K562 (cell line): Measurements from ENCODE around the gene CTIF. TPM values are rescaled to one million over a fixed set of nuclear protein-coding genes. Genes with fewer than 3 reads are reported as not detected.

Experiments used
- ATAC-seq: fragments of 200-7000 bp; cut with Tn5 transposase; 3 replicates; pipeline ENCODE4 v1.9.1; 2020; ENCODE audit warnings: moderate library complexity
- BruUV-seq: library from RNA; stranded (reverse); fragments of 400-500 nt; replicated peaks from 2 replicates; lab custom pipeline; 2021; lab: Mats Ljungman, UMichigan
- CTCF ChIA-PET: fragments of 300-600 bp; formaldehyde crosslinking; extraction: SDS; loops from one replicate; lab custom pipeline; 2021; ENCODE audit warnings: low intra/inter-chr PET ratio; lab: Yijun Ruan, JAX
- POLR2A ChIA-PET: fragments of 300-600, 350-650 bp; sonication (Branson Sonifier 250); formaldehyde crosslinking; extraction: SDS; loops from one replicate; lab custom pipeline; 2021; ENCODE audit warnings: antibody characterized with exemption, inconsistent platforms; lab: Yijun Ruan, JAX
- DNase-seq, 4 experiments: peaks; one replicate each; pipeline versions ENCODE4 v3.0.0 to v3.0.0-alpha.2; 2011 to 2018; ENCODE audit warnings: low spot score in 3 of 4, mixed read lengths in 3 of 4; ENCODE audit errors: extremely low read depth in 1 of 4
- FAIRE-seq: peaks from 2 replicates; lab custom pipeline; 2011; peaks lifted over from hg19 to GRCh38; lab: Jason Lieb, UNC
- H2AFZ ChIP-seq: 2 replicates; pipeline ENCODE4 v1.6.0; 2011; ENCODE audit warnings: low read depth, low read length, control low read depth, inconsistent platforms
- H3K27ac ChIP-seq: fragments of 200-600 bp; 3 replicates; pipeline ENCODE4 v1.8.0; 2011; ENCODE audit warnings: low read depth, mild to moderate bottlenecking, control low read depth, inconsistent platforms, low read length, moderate library complexity, mixed read lengths; ENCODE audit errors: extremely low read depth
- H3K27me3 ChIP-seq, 2 experiments: fragments of 300-600 bp in 1 of 2; 2 replicates in 1 of 2; 3 replicates in 1 of 2; pipeline versions ENCODE4 v1.6.0 to v1.8.0; 2011; ENCODE audit warnings: inconsistent platforms in 2 of 2, low read length in 2 of 2, mild to moderate bottlenecking in 1 of 2, mixed read lengths in 1 of 2, moderate library complexity in 1 of 2; ENCODE audit not compliant: control insufficient read depth in 2 of 2, insufficient read depth in 2 of 2
- H3K36me3 ChIP-seq: fragments of 300-600 bp; 3 replicates; pipeline ENCODE4 v1.8.0; 2011; ENCODE audit warnings: mild to moderate bottlenecking, low read length, inconsistent platforms; ENCODE audit not compliant: control insufficient read depth, insufficient read depth
- H3K4me1 ChIP-seq, 2 experiments: fragments of 200-600 bp in 1 of 2; replicated peaks in 1 of 2; 2 replicates in 1 of 2; 3 replicates in 1 of 2; pipeline versions ENCODE4 v1.5.1 to v1.8.0; 2011; ENCODE audit warnings: inconsistent platforms in 2 of 2, low read length in 2 of 2, mild to moderate bottlenecking in 1 of 2, mixed read lengths in 1 of 2, moderate library complexity in 1 of 2; ENCODE audit not compliant: control insufficient read depth in 2 of 2, insufficient read depth in 2 of 2
- H3K4me2 ChIP-seq: 2 replicates; pipeline ENCODE4 v1.6.1; 2011; ENCODE audit warnings: low read length, control low read depth, inconsistent platforms, mixed read lengths; ENCODE audit not compliant: insufficient read depth
- H3K4me3 ChIP-seq: fragments of 200-600 bp; sonication (generic), shearing (Covaris generic); 2 replicates; pipeline ENCODE4 v1.5.1; 2016; ENCODE audit warnings: control low read depth, inconsistent platforms
- H3K79me2 ChIP-seq: fragments of 200-600 bp; 3 replicates; pipeline ENCODE4 v1.8.0; 2011; ENCODE audit warnings: low read length, inconsistent platforms; ENCODE audit not compliant: control insufficient read depth, insufficient read depth
- H3K9ac ChIP-seq, 2 experiments: 2 replicates each; pipeline versions ENCODE4 v1.6.0 to v1.6.1; 2011; ENCODE audit warnings: low read depth in 2 of 2, low read length in 2 of 2, control low read depth in 1 of 2, inconsistent platforms in 1 of 2, mild to moderate bottlenecking in 1 of 2, mixed read lengths in 1 of 2; ENCODE audit not compliant: insufficient read depth in 1 of 2
- H3K9me1 ChIP-seq: one replicate; pipeline ENCODE4 v1.6.0; 2011; ENCODE audit warnings: inconsistent platforms, mild to moderate bottlenecking, low read length, moderate library complexity; ENCODE audit not compliant: control insufficient read depth, insufficient read depth
- H3K9me3 ChIP-seq: replicated peaks from 2 replicates; pipeline ENCODE4 v1.5.1; 2011; ENCODE audit warnings: low read depth, low read length, inconsistent platforms; ENCODE audit not compliant: control insufficient read depth, insufficient read depth
- H4K20me1 ChIP-seq: replicated peaks from 2 replicates; pipeline ENCODE4 v1.6.1; 2011; ENCODE audit warnings: low read length, inconsistent platforms, mixed read lengths; ENCODE audit not compliant: control insufficient read depth, insufficient read depth
- ATF1 ChIP-seq, 2 experiments: fragments of 450-650 bp in 1 of 2; IDR thresholded peaks; 2 replicates each; pipeline ENCODE4 v1.6.1; 2016; ENCODE audit warnings: missing compliant biosample characterization in 1 of 2, missing genetic modification characterization in 1 of 2
- BCL6 ChIP-seq: fragments of 250-450 bp; sonication (Bioruptor Pico); IDR thresholded peaks from 2 replicates; pipeline ENCODE4 v1.4.0; 2020
- CBFA2T2 ChIP-seq: fragments of 450-650 bp; conservative IDR thresholded peaks from 2 replicates; pipeline ENCODE4 v1.6.1; 2017; ENCODE audit warnings: mild to moderate bottlenecking
- CXXC5 ChIP-seq: fragments of 250-450 bp; sonication (Bioruptor Pico); IDR thresholded peaks from 2 replicates; pipeline ENCODE4 v1.8.0; 2022; ENCODE audit warnings: inconsistent platforms, mild to moderate bottlenecking, moderate library complexity
- JUNB ChIP-seq: fragments of 450-650 bp; formaldehyde crosslinking; conservative IDR thresholded peaks from 2 replicates; pipeline ENCODE4 v1.4.0; 2020; ENCODE audit warnings: mild to moderate bottlenecking
- KDM4B ChIP-seq, 2 experiments: fragments of 450-650 bp in 1 of 2; sonication (generic) in 1 of 2; IDR thresholded peaks; 2 replicates each; pipeline ENCODE4 v1.6.1; 2016 to 2017; ENCODE audit warnings: borderline replicate concordance in 2 of 2, antibody characterized with exemption in 1 of 2, low read depth in 1 of 2, mild to moderate bottlenecking in 1 of 2
- MCM7 ChIP-seq, 2 experiments: fragments of 450-650 bp; IDR thresholded peaks; 2 replicates each; pipeline ENCODE4 v1.6.1; 2016 to 2018
- SMARCE1 ChIP-seq: fragments of 450-650 bp; IDR thresholded peaks from 2 replicates; pipeline ENCODE4 v1.7.1; 2016; ENCODE audit warnings: mild to moderate bottlenecking
- ZNF316 ChIP-seq: fragments of 450-650 bp; IDR thresholded peaks from 2 replicates; pipeline ENCODE4 v1.6.1; 2016
- ZNF589 ChIP-seq: fragments of 200-800 bp; sonication (Bioruptor generic); IDR thresholded peaks from 2 replicates; pipeline ENCODE4 v1.6.1; 2016; ENCODE audit warnings: low read depth, missing genetic modification characterization, missing compliant biosample characterization
- WGBS: fragments of 100-300 bp; shearing (Covaris generic); methylation state at CpG from one replicate; pipeline ENCODE4 v1.1.6; 2016; ENCODE audit warnings: low coverage, mixed read lengths; ENCODE audit not compliant: insufficient coverage; ENCODE audit errors: missing lambda C conversion rate; 5-methylcytosine and 5-hydroxymethylcytosine counted together
- in situ Hi-C: fragments of 300-500 bp; cut with MboI; formaldehyde crosslinking; loops from 4 replicates; pipeline ENCODE4 v1.15.0; 2018; ENCODE audit warnings: inconsistent platforms, mixed read lengths
- intact Hi-C: fragments of 100-400 bp; cut with micrococcal nuclease; formaldehyde crosslinking; loops from 2 replicates; pipeline ENCODE4 v1.14.2; 2022
- polyA plus RNA-seq, 8 experiments: library from polyadenylated mRNA; depleted of rRNA in 4 of 8; stranded (reverse) in 5 of 8; unstranded in 3 of 8; fragments of >200 nt; fragmentation: Nextera tagmentation in 2 of 8; fragmentation: Illumina TruSeq in 1 of 8; extraction: Ambion mirVana in 2 of 8; extraction: Trizol in 1 of 8; gene quantifications; 2 replicates each; pipeline versions ENCODE4 v1.2.1 to v1.2.3, GENCODE V29; 2011 to 2014; ENCODE audit warnings: inconsistent platforms in 1 of 8, missing spikeins in 1 of 8
- total RNA-seq, 7 experiments: library from RNA; depleted of rRNA in 6 of 7; stranded (reverse); fragments of >200 nt in 6 of 7; fragmentation: Illumina TruSeq in 2 of 7; extraction: Trizol in 2 of 7; gene quantifications; 2 replicates each; pipeline versions ENCODE4 v1.2.1 to v1.2.3, GENCODE V29; 2011 to 2021; ENCODE audit warnings: low replicate concordance in 1 of 7
- TF ChIP-seq, protein P1 (sequence below): fragments of 200-800 bp; sonication (Bioruptor generic); IDR thresholded peaks from 2 replicates; pipeline ENCODE4 v1.6.1; 2017; ENCODE audit warnings: missing genetic modification characterization, missing compliant biosample characterization
- TF ChIP-seq, protein P2 (sequence below): conservative IDR thresholded peaks from 2 replicates; pipeline ENCODE4 v1.6.1; 2011; ENCODE audit warnings: low read depth, mild to moderate bottlenecking, low read length; ENCODE audit not compliant: control insufficient read depth
- TF ChIP-seq, protein P3 (sequence below): fragments of 450-650 bp; conservative IDR thresholded peaks from 2 replicates; pipeline ENCODE4 v1.6.1; 2016; ENCODE audit warnings: missing genetic modification characterization, low read depth, mild to moderate bottlenecking, missing compliant biosample characterization, moderate library complexity
- TF ChIP-seq, protein P4 (sequence below): fragments of 250-450 bp; sonication (Bioruptor Pico); IDR thresholded peaks from 2 replicates; pipeline ENCODE4 v1.5.0; 2021
- TF ChIP-seq, protein P5 (sequence below): sonication (generic); formaldehyde crosslinking; IDR thresholded peaks from 2 replicates; pipeline ENCODE4 v1.9.0; 2022; ENCODE audit warnings: mild to moderate bottlenecking, missing genetic modification reagents
- TF ChIP-seq, protein P6 (sequence below): sonication (generic); formaldehyde crosslinking; IDR thresholded peaks from 2 replicates; pipeline ENCODE4 v1.4.0; 2020; ENCODE audit warnings: mild to moderate bottlenecking, missing genetic modification reagents

CTIF gene
- total and polyA plus RNA-seq, 9 of the 15 experiments (the other 6 are each of a cell fraction or from before 2014, with no cell fraction given): 0.17 to 11.5 (median 2.2) TPM

DNA sequence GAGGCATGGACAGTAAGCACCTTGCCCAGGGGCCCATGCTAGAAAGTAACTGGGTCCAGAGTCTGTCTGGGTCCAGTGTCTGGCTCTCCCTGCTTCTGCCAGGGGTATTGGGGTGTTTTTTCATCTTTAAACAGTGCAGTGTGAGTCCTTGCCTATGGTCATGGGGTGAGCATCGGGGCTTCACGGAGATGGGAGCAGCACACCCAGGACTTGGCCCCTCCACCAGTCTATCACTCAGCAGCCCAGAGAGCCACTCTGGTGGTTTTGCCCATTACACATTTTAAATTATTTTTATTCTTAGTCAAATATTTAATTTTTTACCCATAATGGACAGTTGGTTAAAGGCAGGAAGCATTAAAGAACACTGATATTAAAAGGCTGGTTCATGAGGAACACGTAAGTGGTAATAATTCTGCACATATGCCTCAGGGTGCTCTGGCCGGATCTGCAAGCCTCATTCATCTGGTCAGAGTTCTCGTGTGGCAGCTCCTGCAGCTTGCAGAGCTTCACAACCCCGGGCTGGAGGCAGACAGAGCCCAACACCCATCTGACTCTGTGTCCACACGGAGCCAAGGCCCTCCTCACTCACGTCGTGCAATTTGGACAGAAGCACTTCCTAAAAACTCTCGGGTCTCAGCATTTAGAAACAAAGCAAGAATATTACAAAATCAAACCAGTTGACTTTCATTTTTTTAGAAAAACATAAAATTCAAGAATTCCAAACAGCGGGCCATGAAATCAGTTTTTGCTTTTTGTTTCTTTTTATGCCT lies 204.1 kb downstream of the CTIF start:
- in situ Hi-C loops: no loop called here
- TF ChIP-seq MCM7 (IDR thresholded peaks at IDR 0.05) (no peak), ATF1 (CRISPR knock-in tag; IDR thresholded peaks at IDR 0.05) (no peak), ATF1 (tag; IDR thresholded peaks at IDR 0.05) (no peak), CBFA2T2 (no peak), ZNF316 (no peak), BCL6 (CRISPR knock-in tag) (no peak), KDM4B (IDR thresholded peaks at IDR 0.05; ENCODE audit: borderline replicate concordance in 2 of 2, low read depth in 1 of 2) (no peak), SMARCE1 (no peak), ZNF589 (CRISPR knock-in tag) (no peak), JUNB (CRISPR knock-in tag) (no peak), CXXC5 (no peak)
- TF ChIP-seq, protein P1, sequence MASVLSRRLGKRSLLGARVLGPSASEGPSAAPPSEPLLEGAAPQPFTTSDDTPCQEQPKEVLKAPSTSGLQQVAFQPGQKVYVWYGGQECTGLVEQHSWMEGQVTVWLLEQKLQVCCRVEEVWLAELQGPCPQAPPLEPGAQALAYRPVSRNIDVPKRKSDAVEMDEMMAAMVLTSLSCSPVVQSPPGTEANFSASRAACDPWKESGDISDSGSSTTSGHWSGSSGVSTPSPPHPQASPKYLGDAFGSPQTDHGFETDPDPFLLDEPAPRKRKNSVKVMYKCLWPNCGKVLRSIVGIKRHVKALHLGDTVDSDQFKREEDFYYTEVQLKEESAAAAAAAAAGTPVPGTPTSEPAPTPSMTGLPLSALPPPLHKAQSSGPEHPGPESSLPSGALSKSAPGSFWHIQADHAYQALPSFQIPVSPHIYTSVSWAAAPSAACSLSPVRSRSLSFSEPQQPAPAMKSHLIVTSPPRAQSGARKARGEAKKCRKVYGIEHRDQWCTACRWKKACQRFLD (CRISPR knock-in tag): no peak
- TF ChIP-seq, protein P2, sequence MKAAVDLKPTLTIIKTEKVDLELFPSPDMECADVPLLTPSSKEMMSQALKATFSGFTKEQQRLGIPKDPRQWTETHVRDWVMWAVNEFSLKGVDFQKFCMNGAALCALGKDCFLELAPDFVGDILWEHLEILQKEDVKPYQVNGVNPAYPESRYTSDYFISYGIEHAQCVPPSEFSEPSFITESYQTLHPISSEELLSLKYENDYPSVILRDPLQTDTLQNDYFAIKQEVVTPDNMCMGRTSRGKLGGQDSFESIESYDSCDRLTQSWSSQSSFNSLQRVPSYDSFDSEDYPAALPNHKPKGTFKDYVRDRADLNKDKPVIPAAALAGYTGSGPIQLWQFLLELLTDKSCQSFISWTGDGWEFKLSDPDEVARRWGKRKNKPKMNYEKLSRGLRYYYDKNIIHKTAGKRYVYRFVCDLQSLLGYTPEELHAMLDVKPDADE: no peak
- TF ChIP-seq, protein P3, sequence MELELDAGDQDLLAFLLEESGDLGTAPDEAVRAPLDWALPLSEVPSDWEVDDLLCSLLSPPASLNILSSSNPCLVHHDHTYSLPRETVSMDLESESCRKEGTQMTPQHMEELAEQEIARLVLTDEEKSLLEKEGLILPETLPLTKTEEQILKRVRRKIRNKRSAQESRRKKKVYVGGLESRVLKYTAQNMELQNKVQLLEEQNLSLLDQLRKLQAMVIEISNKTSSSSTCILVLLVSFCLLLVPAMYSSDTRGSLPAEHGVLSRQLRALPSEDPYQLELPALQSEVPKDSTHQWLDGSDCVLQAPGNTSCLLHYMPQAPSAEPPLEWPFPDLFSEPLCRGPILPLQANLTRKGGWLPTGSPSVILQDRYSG (tag): no peak
- TF ChIP-seq, protein P4, sequence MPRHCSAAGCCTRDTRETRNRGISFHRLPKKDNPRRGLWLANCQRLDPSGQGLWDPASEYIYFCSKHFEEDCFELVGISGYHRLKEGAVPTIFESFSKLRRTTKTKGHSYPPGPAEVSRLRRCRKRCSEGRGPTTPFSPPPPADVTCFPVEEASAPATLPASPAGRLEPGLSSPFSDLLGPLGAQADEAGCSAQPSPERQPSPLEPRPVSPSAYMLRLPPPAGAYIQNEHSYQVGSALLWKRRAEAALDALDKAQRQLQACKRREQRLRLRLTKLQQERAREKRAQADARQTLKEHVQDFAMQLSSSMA: no peak
- TF ChIP-seq, protein P5, sequence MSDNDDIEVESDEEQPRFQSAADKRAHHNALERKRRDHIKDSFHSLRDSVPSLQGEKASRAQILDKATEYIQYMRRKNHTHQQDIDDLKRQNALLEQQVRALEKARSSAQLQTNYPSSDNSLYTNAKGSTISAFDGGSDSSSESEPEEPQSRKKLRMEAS: no peak
- TF ChIP-seq, protein P6, sequence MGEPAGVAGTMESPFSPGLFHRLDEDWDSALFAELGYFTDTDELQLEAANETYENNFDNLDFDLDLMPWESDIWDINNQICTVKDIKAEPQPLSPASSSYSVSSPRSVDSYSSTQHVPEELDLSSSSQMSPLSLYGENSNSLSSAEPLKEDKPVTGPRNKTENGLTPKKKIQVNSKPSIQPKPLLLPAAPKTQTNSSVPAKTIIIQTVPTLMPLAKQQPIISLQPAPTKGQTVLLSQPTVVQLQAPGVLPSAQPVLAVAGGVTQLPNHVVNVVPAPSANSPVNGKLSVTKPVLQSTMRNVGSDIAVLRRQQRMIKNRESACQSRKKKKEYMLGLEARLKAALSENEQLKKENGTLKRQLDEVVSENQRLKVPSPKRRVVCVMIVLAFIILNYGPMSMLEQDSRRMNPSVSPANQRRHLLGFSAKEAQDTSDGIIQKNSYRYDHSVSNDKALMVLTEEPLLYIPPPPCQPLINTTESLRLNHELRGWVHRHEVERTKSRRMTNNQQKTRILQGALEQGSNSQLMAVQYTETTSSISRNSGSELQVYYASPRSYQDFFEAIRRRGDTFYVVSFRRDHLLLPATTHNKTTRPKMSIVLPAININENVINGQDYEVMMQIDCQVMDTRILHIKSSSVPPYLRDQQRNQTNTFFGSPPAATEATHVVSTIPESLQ (CRISPR knock-in tag): no peak

More for the DNA sequence above, 204.1 kb downstream of the CTIF start:
- H3K9me1 ChIP-seq: no peaks in the 10 kb centered on the region
- intact Hi-C loops: no loop called here
- peaks cover 3% of the 10 kb centered on the region; the same call in 1 of the 2 replicates for H4K20me1 ChIP-seq
- no peaks in the 10 kb centered on the region for H3K9me3 ChIP-seq
- no peak overlapping the region for H3K9ac ChIP-seq
- H3K79me2 ChIP-seq: no peaks in the 10 kb centered on the region
- H3K27ac ChIP-seq: no peak overlapping the region
- H3K27me3 ChIP-seq: no peaks in the 10 kb centered on the region
- ATAC-seq (no peak), FAIRE-seq (no peak), DNase-seq (no peak)
- H3K4me2 ChIP-seq: no peak overlapping the region
- no peaks in the 10 kb centered on the region for H3K36me3 ChIP-seq
- ChIA-PET CTCF (no interaction called here), POLR2A (no interaction called here)
- no peaks in the 10 kb centered on the region for H3K4me1 ChIP-seq
- WGBS: 44% methylated on average over 11 of the region's 11 CpGs
- BruUV-seq: no TSS peak
- H2AFZ ChIP-seq: no peak overlapping the region
- no peak overlapping the region for H3K4me3 ChIP-seq
